ENCODE results near the gene MYADML2. TPM values are rescaled to one million over a fixed set of nuclear protein-coding genes. Genes with fewer than 3 reads are reported as not detected.

MYADML2 gene, protein sequence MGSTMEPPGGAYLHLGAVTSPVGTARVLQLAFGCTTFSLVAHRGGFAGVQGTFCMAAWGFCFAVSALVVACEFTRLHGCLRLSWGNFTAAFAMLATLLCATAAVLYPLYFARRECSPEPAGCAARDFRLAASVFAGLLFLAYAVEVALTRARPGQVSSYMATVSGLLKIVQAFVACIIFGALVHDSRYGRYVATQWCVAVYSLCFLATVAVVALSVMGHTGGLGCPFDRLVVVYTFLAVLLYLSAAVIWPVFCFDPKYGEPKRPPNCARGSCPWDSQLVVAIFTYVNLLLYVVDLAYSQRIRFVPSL
- total RNA-seq, result not detected

DNA sequence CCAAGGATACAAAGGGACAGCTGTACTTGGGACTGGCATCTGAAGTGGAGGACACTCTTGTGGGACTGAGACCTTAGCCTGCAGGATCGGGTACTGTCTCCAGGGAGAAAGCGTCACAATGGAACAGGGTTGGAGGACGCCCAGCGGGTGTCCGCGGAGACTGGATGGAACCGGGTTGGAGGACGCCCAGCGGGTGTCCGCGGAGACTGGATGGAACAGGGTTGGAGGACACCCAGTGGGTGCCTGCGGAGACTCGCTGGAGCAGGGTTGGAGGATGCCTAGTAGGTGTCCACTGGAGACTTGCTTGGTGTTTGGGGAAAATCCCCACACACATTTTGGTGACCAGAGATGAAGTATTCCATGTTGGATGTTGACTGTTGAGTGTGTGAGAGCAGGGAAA, at the start of gene MYADML2:
MYADML2 (minus strand) TSS at position 45 of the 400 bp plus-strand sequence. CDS start 5,492 bp downstream, outside the sequence.

DNA sequence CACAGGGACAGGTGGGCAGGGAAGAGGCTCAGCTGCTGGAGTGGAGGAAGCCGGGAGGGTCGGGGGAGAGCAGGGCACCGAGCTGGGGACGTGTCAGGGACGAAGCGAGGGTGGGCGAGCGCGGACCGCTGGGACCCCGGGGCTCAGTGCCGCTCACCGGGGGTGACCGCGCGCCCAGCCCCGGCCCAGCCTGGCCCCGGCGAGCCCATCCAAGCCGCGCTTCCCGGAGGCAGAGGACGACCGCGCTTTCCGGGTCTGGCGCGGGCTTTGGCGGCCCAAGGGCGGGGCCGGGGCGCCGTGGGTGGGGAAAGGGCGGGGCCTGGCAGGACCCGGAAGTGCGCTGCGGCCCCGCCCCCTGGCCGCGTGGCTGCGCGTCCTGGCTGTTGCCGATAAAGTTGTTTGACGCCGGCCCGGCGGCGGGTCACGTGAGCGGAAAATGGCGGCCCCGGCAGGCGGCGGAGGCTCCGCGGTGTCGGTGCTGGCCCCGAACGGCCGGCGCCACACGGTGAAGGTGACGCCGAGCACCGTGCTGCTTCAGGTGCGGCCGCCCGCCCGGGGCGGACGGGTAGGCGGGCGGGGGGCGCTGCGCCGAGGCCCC, 30.3 kb upstream of the MYADML2 start, which contains the start of gene ASPSCR1:
ASPSCR1 (plus strand) TSS at position 419 of the 598 bp plus-strand sequence; CDS start at position 437, 18 bp downstream.

DNA sequence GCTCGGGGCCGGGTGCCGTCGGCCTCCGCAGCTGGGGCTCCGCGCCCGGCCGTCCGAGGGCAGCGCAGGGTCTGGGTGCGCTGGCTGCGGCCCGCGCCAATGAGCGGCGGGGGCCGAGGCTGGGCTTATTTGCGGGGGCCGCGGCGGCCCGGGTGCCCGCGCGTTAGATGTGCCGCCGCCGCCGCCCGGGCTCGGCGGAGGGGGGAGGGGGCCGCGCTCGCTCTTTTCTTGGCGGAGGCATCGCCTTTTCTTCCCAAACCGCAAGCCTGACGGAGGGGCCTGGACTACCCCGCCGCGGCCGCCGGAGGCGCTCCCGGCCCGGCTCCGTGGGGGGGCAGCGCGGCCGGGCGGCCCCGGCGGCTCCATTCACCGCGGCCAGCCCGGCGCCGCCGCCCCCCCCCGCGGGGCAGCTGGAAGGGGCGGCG, 14.1 kb upstream of the MYADML2 start, which contains the start of gene NOTUM:
NOTUM (minus strand) TSS at position 101 of the 425 bp plus-strand sequence. CDS start 278 bp downstream, outside the sequence.

DNA sequence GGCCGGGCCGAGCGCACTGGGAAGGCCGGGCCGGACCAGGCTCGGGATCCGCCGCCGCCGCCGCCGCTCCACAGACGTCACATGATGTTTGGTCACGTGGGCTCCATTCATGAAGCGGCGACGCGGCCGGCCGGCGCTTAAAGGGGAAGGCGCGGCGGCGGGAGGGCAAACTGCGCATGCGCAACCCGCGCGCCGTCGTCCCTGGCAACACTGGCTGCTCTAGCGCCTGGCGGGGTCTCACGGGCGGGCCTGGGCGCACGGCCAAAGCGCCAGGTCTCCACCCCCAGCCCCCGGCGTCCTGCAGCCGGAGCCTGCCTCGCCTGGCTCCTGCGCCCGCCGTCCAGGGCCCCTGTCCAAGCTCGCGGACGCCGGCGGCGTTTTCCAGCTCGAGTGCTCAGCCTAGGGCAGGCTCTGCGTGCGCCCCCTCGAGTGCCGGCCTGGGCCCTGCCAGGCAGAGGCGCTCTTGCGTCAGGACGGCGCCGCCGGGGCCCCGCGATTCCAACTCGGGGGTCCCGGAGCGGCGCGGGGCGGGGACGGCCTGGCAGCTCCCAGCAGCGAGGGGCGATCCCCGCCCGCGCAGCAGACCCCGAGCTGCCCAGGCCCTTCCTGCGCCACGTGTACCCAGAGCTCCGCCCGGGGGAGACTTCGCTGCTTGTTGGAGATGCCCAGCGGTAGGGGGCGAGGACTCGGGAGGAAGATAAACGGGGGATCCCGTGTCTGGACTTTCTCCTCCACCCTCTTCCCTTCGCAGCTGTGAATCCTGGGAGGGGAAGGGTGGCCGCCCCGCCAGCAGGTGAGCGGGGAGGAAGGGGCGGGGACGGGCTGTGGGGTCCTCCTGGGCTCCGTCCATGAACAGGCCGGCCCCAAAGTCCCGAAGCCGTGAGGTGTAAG, 19.1 kb downstream of the MYADML2 start, which contains the start of gene MAFG:
MAFG (minus strand) TSS at position 83 of the 891 bp plus-strand sequence. CDS start 4,550 bp downstream, outside the sequence.

DNA sequence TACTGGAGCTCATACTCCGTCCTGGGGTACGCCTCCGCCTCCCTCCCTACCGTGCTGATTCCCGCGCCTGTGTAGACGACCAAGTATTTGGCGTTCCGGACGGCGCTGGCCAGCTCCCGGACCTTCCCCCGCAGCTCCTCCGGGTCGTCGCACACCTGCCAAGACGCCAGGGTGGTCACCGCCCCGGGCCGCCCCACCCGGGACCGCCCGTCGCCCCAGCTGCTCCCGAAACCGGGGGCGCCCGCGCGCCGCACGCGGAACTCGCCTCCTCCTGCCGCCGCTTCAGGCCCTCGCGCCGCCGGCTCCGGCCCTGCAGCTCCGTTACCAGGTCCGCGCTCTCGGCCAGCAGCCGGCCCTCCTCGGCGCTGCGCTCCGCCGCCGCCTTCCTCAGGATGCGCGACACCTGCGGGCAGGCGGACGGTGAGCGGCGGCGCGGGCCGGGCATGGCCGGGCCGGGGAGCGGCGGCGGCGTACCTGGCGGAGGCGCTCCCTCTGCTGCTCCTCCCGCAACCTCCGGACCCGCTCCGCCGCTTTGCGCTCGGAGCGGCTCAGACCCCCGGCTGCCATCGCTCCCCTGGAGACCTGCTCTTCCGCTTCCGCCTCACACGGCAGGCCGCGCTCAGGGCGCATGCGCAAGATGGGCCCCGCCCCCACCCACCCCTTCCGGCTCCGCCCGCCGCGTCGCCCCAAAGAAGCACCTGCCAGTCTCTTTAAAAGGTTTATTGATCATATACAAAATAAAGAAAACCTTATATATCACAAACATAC, 29.3 kb downstream of the MYADML2 start, which contains the start of gene SIRT7:
SIRT7 (minus strand) TSS at position 612 of the 768 bp plus-strand sequence; CDS start at position 567, 45 bp downstream.

DNA sequence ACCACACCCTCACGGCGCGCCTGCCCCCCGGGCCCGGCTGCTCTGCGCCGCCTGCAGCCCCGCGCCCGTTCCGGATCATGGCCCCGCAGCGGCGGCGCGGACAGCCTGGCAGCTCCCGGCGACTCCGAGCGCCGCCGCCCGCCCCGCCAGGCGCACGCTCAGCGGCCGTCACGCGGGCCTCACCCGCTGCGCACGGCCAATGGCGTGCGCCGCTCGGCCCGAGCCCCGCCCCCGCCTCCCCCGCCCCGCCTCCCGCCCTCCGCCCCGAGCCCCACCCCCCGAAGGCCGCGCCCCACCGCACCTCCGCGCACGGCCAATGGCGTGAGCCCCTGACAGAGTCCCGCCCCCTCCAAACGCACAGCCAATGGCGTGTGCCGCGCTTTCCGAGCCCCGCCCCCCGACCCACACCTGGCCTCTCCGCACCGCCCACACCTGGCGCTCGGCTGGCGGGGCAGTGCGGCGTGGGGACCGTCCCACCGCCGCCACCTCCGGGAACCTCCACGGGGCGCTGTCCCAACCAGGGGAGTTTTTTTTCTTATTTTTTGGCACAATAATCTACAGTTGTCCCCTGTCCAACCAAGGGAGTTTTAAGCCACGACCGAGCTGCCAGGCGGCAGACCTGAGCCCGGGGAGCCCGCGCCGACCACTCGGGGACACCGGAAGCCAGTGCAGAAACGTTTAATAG, 35.6 kb downstream of the MYADML2 start, which contains the start of gene PCYT2:
PCYT2 (minus strand) TSS at position 123 of the 685 bp plus-strand sequence; CDS start at position 79, 44 bp downstream.

DNA sequence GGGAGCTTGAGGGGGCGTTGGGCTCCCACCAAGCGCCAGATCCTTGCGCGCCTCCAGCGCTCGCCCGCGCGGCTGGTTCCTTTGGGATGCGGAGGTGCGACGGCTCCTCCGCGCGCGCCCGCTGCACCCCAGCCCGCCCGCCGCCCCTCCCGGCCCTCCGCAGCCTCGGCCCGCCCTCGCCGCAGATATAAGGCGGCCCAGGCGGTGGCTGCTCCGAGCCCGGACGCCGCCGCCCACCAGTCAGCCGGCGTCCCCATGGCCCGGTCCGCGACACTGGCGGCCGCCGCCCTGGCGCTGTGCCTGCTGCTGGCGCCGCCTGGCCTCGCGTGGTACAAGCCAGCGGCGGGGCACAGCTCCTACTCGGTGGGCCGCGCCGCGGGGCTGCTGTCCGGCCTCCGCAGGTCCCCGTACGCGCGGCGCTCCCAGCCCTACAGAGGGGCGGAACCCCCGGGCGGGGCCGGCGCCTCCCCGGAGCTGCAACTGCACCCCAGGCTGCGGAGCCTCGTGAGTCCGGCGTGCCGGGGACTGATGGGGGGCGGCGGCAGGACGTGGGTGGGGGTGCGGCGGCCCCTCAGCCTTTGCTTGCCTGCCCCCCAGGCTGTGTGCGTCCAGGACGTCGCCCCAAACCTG, 44.9 kb downstream of the MYADML2 start, which contains the start of gene NPB:
NPB (plus strand) TSS at position 216 of the 630 bp plus-strand sequence; CDS start at position 256, 40 bp downstream.

Other genes starting within 250 kb of the MYADML2 start
- 4.7 TPM for gene MRPL12, start 243.9 kb downstream of the MYADML2 start, total RNA-seq
- gene SLC25A10, start 234.9 kb downstream of the MYADML2 start, total RNA-seq, result 6.6 TPM
- not detected for gene GCGR, start 143.1 kb downstream of the MYADML2 start, total RNA-seq
- gene MCRIP1, start 113.9 kb downstream of the MYADML2 start, total RNA-seq, result 69.2 TPM
- gene PPP1R27, start 112.2 kb downstream of the MYADML2 start, total RNA-seq, result not detected
- 87.0 TPM for gene P4HB, start 86.7 kb downstream of the MYADML2 start, total RNA-seq
- 57.6 TPM for gene ARHGDIA, start 75.9 kb downstream of the MYADML2 start, total RNA-seq
- 62.3 TPM for gene ALYREF, start 55.6 kb downstream of the MYADML2 start, total RNA-seq
- gene ANAPC11, start 55.5 kb downstream of the MYADML2 start, total RNA-seq, result 57.0 TPM
- 2.5 TPM for gene NPB, start 45.0 kb downstream of the MYADML2 start, total RNA-seq
- 31.3 TPM for gene PCYT2, start 35.8 kb downstream of the MYADML2 start, total RNA-seq
- 15.3 TPM for gene SIRT7, start 29.1 kb downstream of the MYADML2 start, total RNA-seq
- 17.8 TPM for gene MAFG, start 19.5 kb downstream of the MYADML2 start, total RNA-seq
- 18.2 TPM for gene PYCR1, start 9.9 kb downstream of the MYADML2 start, total RNA-seq
- 0.63 TPM for gene NOTUM, start 14.0 kb upstream of the MYADML2 start, total RNA-seq
- gene ASPSCR1, start 30.4 kb upstream of the MYADML2 start, total RNA-seq, result 22.5 TPM
- gene CENPX, start 75.6 kb upstream of the MYADML2 start, total RNA-seq, result 28.5 TPM
- 24.7 TPM for gene LRRC45, start 76.1 kb upstream of the MYADML2 start, total RNA-seq
- gene RAC3, start 84.4 kb upstream of the MYADML2 start, total RNA-seq, result 80.4 TPM
- gene DCXR, start 90.5 kb upstream of the MYADML2 start, total RNA-seq, result 16.3 TPM
- 27.2 TPM for gene RFNG, start 104.6 kb upstream of the MYADML2 start, total RNA-seq
- gene GPS1, start 104.7 kb upstream of the MYADML2 start, total RNA-seq, result 78.9 TPM
- 34.4 TPM for gene DUS1L, start 118.6 kb upstream of the MYADML2 start, total RNA-seq
- 128 TPM for gene FASN, start 151.0 kb upstream of the MYADML2 start, total RNA-seq

Measured in parietal lobe (tissue), 1 donor.